Mucosa of descending colon (tissue), 3 donors: ENCODE data around the gene ZP2. TPM values are rescaled to one million over a fixed set of nuclear protein-coding genes. Genes with fewer than 3 reads are reported as not detected.

Source experiments
- ATAC-seq: fragments of 200-7000 bp; cut with Tn5 transposase; one replicate; pipeline ENCODE4 v1.9.1; 2020; ENCODE audit warnings: mild to moderate bottlenecking, moderate library complexity
- DNase-seq, 3 donors: peaks; one replicate each; pipeline ENCODE4 v3.0.0-alpha.2; 2020
- H3K36me3 ChIP-seq: fragments of 200-600 bp; one replicate; pipeline ENCODE4 v1.8.0; 2021; ENCODE audit warnings: low read depth, mild to moderate bottlenecking
- H3K4me1 ChIP-seq: fragments of 200-600 bp; one replicate; pipeline ENCODE4 v1.8.0; 2021; ENCODE audit warnings: low read depth, mild to moderate bottlenecking
- H3K4me3 ChIP-seq: fragments of 200-600 bp; one replicate; pipeline ENCODE4 v1.8.0; 2021; ENCODE audit warnings: mild to moderate bottlenecking
- H3K9me3 ChIP-seq: fragments of 200-600 bp; one replicate; pipeline ENCODE4 v1.8.0; 2021; ENCODE audit warnings: mild to moderate bottlenecking
- CTCF ChIP-seq: fragments of 200-600 bp; IDR thresholded peaks from one replicate; pipeline ENCODE4 v1.8.0; 2022; ENCODE audit warnings: antibody characterized with exemption, mild to moderate bottlenecking
- intact Hi-C, 2 donors: fragments of 100-400 bp; cut with DNase I in 1 of 2; cut with micrococcal nuclease in 1 of 2; formaldehyde crosslinking; loops; one replicate each; pipeline versions ENCODE4 v1.11.0 to v1.11.1; 2022; cut with DNase I, micrococcal nuclease
- total RNA-seq, 3 donors: library from RNA; stranded (reverse); fragmentation: NEBNext Ultra II Directional in 2 of 3; extraction: Animal tissue kit (Norgen Biotek cat#: 25700) in 2 of 3; gene quantifications; one replicate each; pipeline versions ENCODE4 v1.2.1 to v1.2.4, GENCODE V29; 2021 to 2023
- donor health status: DM: no; HTN: no; CAD: no; lungs with moderate emphysema.
- donor health status: DM: no; HTN: no; CAD: no.
- donor health status: DM: no; HTN: yes; CAD: no.

The ZP2 gene
- total RNA-seq, 3 donors from 2014 or later, result 0.20 TPM; not detected in 2

DNA sequence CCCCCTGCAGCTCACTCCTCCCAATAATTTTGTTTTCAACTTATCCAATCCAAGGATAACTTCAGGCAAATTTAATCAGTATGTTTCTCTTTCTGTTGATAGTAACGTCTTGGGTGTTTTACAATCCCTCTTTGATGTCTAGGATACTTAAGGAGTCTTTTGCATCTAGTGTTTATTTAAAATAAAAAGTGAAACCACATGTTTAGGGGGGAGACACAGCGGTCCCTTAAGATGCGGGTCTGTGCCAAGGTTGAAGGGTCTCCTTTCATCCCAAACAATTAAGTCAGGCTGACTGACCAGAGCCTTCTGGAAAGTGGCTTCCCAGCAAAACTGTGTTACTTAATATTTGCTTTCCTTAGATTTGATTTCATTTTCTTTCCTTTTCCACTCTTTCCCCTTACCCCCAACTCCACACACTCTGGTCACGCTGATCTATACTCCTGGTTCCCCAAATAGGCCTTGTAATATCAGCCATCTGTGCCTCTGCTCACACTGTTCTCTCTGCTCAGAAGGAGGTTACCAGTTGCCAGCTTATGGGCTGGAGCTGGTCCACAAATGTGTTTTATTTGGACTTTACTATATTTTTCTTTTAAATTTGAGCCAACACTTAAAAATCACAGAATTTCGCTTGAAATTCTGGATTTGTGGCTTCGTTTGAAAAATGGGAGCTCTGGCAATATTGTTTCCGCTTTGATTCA is 33.3 kb upstream of the ZP2 start:
- intact Hi-C loops, result no loop called here
- no peak for ATAC-seq

GRCh38 chr16:21242756-21243155 is 31.4 kb upstream of the ZP2 start:
- H3K4me1 ChIP-seq, result peaks cover 12% of the 10 kb centered on the region
- no peak for TF ChIP-seq CTCF
- ATAC-seq (no peak), DNase-seq (no peak)
- H3K36me3 ChIP-seq, result no peaks in the 10 kb centered on the region
- no peak overlapping the region for H3K4me3 ChIP-seq
- intact Hi-C loops, result no loop called here
- H3K9me3 ChIP-seq, result no peaks in the 10 kb centered on the region

More for the DNA sequence above, 33.3 kb upstream of the ZP2 start:
- no peaks in the 10 kb centered on the region for H3K36me3 ChIP-seq
- DNase-seq, result no peak
- H3K9me3 ChIP-seq, result no peaks in the 10 kb centered on the region
- TF ChIP-seq CTCF, result no peak
- no peak overlapping the region for H3K4me3 ChIP-seq
- peaks cover 12% of the 10 kb centered on the region for H3K4me1 ChIP-seq

- peaks cover 1% of the 10 kb centered on the region for H3K4me1 ChIP-seq
- intact Hi-C loops, result no loop called here
- no peaks in the 10 kb centered on the region for H3K36me3 ChIP-seq
- DNase-seq, result no peak
- H3K9me3 ChIP-seq, result no peaks in the 10 kb centered on the region
- ATAC-seq, result no peak
- no peak overlapping the region for H3K4me3 ChIP-seq
- no peak for TF ChIP-seq CTCF
Measured at GRCh38 chr16:21239646-21240045, 28.3 kb upstream of the ZP2 start.

GRCh38 chr16:21236831-21237230 is 25.5 kb upstream of the ZP2 start:
- DNase-seq (no peak), ATAC-seq (no peak)
- Histone ChIP-seq H3K9me3 (no peaks in the 10 kb centered on the region), H3K36me3 (no peaks in the 10 kb centered on the region), H3K4me1 (no peaks in the 10 kb centered on the region), H3K4me3 (no peak overlapping the region)
- intact Hi-C loops, result no loop called here
- TF ChIP-seq CTCF, result no peak

DNA sequence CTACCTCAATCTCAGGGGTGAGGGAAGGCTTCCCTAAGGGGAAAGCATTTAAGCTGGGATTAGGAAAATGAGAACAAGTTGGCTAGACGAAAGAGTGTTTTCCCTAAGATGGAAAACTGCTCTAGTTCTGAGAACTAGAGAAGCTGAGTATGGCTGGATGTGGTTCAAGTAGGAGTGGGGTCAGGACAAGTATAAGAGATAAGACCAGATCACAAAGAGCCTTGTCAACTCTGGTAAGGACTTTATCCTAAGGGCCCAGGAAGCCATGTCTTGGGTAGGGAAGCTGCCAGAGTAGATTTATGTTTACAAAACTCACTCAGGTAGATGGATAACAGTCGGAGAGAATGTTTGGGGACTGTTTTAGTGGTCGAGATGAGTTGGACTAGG is 23.8 kb upstream of the ZP2 start:
- no peak for DNase-seq
- peak; percentile 25 for ATAC-seq
- Histone ChIP-seq H3K4me1 (no peaks in the 10 kb centered on the region), H3K36me3 (no peaks in the 10 kb centered on the region), H3K9me3 (no peaks in the 10 kb centered on the region), H3K4me3 (peak overlapping the region; percentile 15)
- intact Hi-C loops, result no loop called here
- no peak for TF ChIP-seq CTCF
